HUES48 (cell line): ENCODE measurements around the gene XKRX.

Source experiments
- H3K27ac ChIP-seq: one replicate; pipeline ENCODE4 v1.7.0; 2013; ENCODE audit warnings: low read depth, low read length, inconsistent platforms
- H3K27me3 ChIP-seq: 2 replicates; pipeline ENCODE4 v1.6.1; 2013; ENCODE audit warnings: mild to moderate bottlenecking, low read length; ENCODE audit not compliant: control insufficient read depth, insufficient read depth
- H3K36me3 ChIP-seq: 2 replicates; pipeline ENCODE4 v1.6.1; 2013; ENCODE audit warnings: low read length; ENCODE audit not compliant: control insufficient read depth, insufficient read depth
- H3K4me1 ChIP-seq: 2 replicates; pipeline ENCODE4 v1.6.1; 2013; ENCODE audit warnings: mild to moderate bottlenecking, low read length; ENCODE audit not compliant: control insufficient read depth, insufficient read depth
- H3K4me3 ChIP-seq: 2 replicates; pipeline ENCODE4 v1.5.1; 2013; ENCODE audit warnings: mild to moderate bottlenecking, low read depth, low read length
- H3K9ac ChIP-seq: 2 replicates; pipeline ENCODE4 v1.6.1; 2013; ENCODE audit warnings: mild to moderate bottlenecking, low read depth, low read length, moderate library complexity
- H3K9me3 ChIP-seq: 2 replicates; pipeline ENCODE4 v1.6.1; 2013; ENCODE audit warnings: low read length; ENCODE audit not compliant: control insufficient read depth, insufficient read depth

The XKRX gene

GRCh38 chrX:100939333-100939732 is 10.6 kb upstream of the XKRX start:
- Histone ChIP-seq H3K9ac (no peak overlapping the region), H3K27ac (no peak overlapping the region), H3K9me3 (no peaks in the 10 kb centered on the region), H3K27me3 (no peaks in the 10 kb centered on the region), H3K4me3 (no peak overlapping the region), H3K4me1 (no peaks in the 10 kb centered on the region), H3K36me3 (no peaks in the 10 kb centered on the region)

DNA sequence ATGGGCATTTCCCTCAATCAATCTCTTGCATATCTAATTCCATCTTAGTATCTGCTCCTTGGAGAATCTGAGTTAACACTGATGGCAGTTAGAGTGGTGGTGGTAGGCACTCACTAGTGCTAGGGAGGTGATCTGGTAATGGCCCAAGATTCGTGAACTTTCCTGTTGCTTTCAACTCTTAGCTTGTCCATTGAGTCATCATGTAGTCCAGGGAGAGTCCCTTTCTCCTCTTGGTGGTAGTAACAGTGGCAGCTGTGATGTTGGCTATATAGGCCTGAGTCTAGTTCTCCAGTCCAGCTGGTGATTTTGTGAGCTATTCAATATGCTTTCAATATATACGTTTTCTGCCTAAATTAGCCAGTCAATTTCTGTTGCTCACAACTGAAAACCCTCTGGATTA is 7.0 kb upstream of the XKRX start:
- no peaks in the 10 kb centered on the region for H3K4me1 ChIP-seq
- H3K9ac ChIP-seq = no peak overlapping the region
- no peak overlapping the region for H3K27ac ChIP-seq
- no peak overlapping the region for H3K4me3 ChIP-seq
- no peaks in the 10 kb centered on the region for H3K27me3 ChIP-seq
- no peaks in the 10 kb centered on the region for H3K36me3 ChIP-seq
- H3K9me3 ChIP-seq = no peaks in the 10 kb centered on the region

DNA sequence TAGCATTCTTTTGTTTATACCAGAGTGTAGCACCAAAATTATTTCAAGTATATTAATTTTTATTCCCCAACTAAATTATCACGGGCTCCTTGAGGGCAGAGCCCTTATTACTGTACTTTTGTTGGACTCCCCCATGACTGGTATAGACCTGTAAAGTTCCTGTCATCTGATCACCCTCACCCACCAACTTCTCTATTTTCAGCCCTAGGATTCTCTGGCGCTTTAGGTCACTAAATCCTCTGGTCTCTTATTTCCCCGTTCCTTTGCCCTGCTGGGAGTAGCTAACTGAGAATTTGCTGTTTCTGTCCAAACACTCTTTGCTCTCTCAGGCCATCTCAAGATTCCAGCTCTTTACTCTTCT is 3.2 kb upstream of the XKRX start:
- Histone ChIP-seq H3K27ac (no peak overlapping the region), H3K36me3 (no peaks in the 10 kb centered on the region), H3K27me3 (peaks cover 17% of the 10 kb centered on the region), H3K4me1 (no peaks in the 10 kb centered on the region), H3K9ac (no peak overlapping the region), H3K4me3 (no peak overlapping the region), H3K9me3 (no peaks in the 10 kb centered on the region)

GRCh38 chrX:100931218-100931924 is 2.7 kb upstream of the XKRX start:
- no peak overlapping the region for H3K4me3 ChIP-seq
- no peak overlapping the region for H3K27ac ChIP-seq

DNA sequence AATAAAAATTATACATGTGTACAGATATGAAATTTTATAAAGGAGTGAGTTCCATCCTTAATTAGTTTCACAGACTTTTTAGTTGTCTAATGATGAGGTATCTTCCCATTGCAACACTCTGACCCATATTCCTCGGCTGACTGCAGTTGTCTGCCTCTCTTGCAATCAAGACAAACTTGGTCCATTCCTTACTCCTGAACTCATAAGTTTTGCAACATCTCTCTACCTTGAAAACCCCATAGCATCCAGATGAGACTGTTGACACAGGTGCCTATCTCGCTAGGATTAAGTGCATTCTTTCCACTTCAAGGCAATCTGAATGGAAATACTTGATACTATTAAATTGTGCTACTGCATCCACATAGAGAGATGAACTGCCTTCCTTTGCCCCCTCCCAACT is 2.3 kb downstream of the XKRX start:
- no peak overlapping the region for H3K4me3 ChIP-seq
- H3K27me3 ChIP-seq = peaks cover 26% of the 10 kb centered on the region

More at GRCh38 chrX:100931218-100931924, 2.7 kb upstream of the XKRX start:
- Histone ChIP-seq H3K9me3 (no peaks in the 10 kb centered on the region), H3K4me1 (no peaks in the 10 kb centered on the region), H3K36me3 (no peaks in the 10 kb centered on the region), H3K9ac (no peak overlapping the region), H3K27me3 (peaks cover 22% of the 10 kb centered on the region)

GRCh38 chrX:100924375-100924774 is 4.3 kb downstream of the XKRX start:
- Histone ChIP-seq H3K4me3 (no peak overlapping the region), H3K27me3 (peaks cover 26% of the 10 kb centered on the region)

More for the DNA sequence above, 2.3 kb downstream of the XKRX start:
- no peak overlapping the region for H3K27ac ChIP-seq
- no peak overlapping the region for H3K9ac ChIP-seq
- no peaks in the 10 kb centered on the region for H3K4me1 ChIP-seq
- H3K36me3 ChIP-seq = no peaks in the 10 kb centered on the region
- no peaks in the 10 kb centered on the region for H3K9me3 ChIP-seq

DNA sequence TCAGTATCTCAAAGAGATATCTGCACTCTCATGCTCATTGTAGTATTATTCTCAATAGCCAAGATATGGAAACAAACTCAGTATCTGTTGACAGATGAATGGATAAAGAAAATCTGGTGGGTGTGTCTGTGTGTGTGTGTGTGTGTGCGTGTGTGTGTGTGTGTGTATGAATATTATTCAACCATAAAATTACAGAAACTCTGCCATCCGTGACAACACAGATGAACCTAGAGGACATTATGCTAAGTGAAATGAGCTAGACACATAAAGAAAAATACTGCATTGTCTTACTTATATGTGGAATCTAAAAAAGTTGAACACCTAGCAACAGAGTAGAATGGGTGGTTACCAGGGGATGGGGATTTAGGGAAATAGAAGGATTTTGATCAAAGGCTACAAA is 13.2 kb downstream of the XKRX start:
- H3K9ac ChIP-seq = no peak overlapping the region
- H3K9me3 ChIP-seq = no peaks in the 10 kb centered on the region
- H3K4me1 ChIP-seq = 0 out of 2 replicates have a peak, but pooled peaks cover 4% of the 10 kb centered on the region
- H3K36me3 ChIP-seq = no peaks in the 10 kb centered on the region
- H3K4me3 ChIP-seq = no peak overlapping the region
- H3K27ac ChIP-seq = no peak overlapping the region
- H3K27me3 ChIP-seq = no peaks in the 10 kb centered on the region; the same call in 1 of the 2 replicates

More at GRCh38 chrX:100924375-100924774, 4.3 kb downstream of the XKRX start:
- no peaks in the 10 kb centered on the region for H3K9me3 ChIP-seq
- no peak overlapping the region for H3K9ac ChIP-seq
- no peaks in the 10 kb centered on the region for H3K36me3 ChIP-seq
- no peak overlapping the region for H3K27ac ChIP-seq
- H3K4me1 ChIP-seq = no peaks in the 10 kb centered on the region

GRCh38 chrX:100913111-100913510 is 15.6 kb downstream of the XKRX start:
- Histone ChIP-seq H3K9ac (no peak overlapping the region), H3K36me3 (no peaks in the 10 kb centered on the region), H3K4me1 (0 out of 2 replicates have a peak, but pooled peaks cover 4% of the 10 kb centered on the region), H3K9me3 (no peaks in the 10 kb centered on the region), H3K4me3 (no peak overlapping the region), H3K27me3 (no peaks in the 10 kb centered on the region; the same call in 1 of the 2 replicates), H3K27ac (no peak overlapping the region)

DNA sequence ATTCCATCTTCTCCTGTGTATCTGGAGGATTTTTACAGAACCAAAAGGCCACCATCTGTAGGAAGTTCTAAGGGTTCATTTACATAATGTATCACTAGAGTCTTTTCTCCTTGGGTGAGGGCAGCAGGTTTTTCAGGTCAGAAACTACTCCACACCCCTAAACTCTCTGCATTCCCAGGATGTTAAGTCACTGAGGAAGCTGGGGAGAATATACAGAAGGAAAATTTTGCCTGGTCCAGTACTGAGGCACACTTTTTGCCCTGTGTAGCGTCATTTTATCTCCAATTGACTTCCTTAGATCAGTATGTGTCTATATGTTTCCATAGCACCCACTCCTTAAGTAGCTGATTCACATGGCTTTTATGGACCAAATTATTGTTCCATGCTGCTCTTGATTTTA is 17.0 kb downstream of the XKRX start:
- Histone ChIP-seq H3K27me3 (no peaks in the 10 kb centered on the region; the same call in 1 of the 2 replicates), H3K9me3 (no peaks in the 10 kb centered on the region), H3K27ac (no peak overlapping the region), H3K9ac (no peak overlapping the region), H3K36me3 (no peaks in the 10 kb centered on the region), H3K4me1 (0 out of 2 replicates have a peak, but pooled peaks cover 4% of the 10 kb centered on the region), H3K4me3 (no peak overlapping the region)

GRCh38 chrX:100905620-100906019 is 23.1 kb downstream of the XKRX start:
- no peaks in the 10 kb centered on the region for H3K4me1 ChIP-seq
- H3K27me3 ChIP-seq = no peaks in the 10 kb centered on the region
- H3K36me3 ChIP-seq = no peaks in the 10 kb centered on the region
- no peaks in the 10 kb centered on the region for H3K9me3 ChIP-seq
- no peak overlapping the region for H3K9ac ChIP-seq
- no peak overlapping the region for H3K27ac ChIP-seq
- H3K4me3 ChIP-seq = no peak overlapping the region

DNA sequence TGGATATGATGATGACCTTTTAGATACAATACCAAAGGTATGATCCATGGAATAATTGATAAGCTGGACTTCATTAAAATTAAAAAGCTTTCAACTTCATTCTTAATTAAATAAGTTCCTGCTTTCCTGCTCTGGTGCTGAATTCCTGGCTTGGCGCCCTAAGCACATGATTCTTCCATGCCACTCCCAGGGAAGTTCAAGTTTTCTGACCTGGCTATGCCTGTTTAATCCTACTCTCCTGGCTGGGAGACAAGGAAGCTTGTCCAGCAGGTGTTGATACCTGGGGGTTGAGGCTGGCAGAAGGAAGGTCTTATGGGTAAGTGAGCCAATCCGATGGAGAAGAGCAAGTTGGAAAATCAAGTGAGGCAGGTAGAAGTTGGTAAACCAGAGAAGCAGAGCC is 24.3 kb downstream of the XKRX start:
- no peak overlapping the region for H3K9ac ChIP-seq
- no peaks in the 10 kb centered on the region for H3K27me3 ChIP-seq
- H3K27ac ChIP-seq = no peak overlapping the region
- H3K9me3 ChIP-seq = no peaks in the 10 kb centered on the region
- no peak overlapping the region for H3K4me3 ChIP-seq
- no peaks in the 10 kb centered on the region for H3K36me3 ChIP-seq
- H3K4me1 ChIP-seq = no peaks in the 10 kb centered on the region
